Measurements from ENCODE around the gene PML.
"Not testable (repeated sequence)": the region's sequence is repeated elsewhere in the genome, so short reads cannot be mapped to it uniquely, and the experiment has no call there.

Gene PML

GRCh38 chr15:74040109-74040850, 45.8 kb downstream of the PML start:
- no peak for DNase-seq (ENCODE audit: low read depth)

DNA sequence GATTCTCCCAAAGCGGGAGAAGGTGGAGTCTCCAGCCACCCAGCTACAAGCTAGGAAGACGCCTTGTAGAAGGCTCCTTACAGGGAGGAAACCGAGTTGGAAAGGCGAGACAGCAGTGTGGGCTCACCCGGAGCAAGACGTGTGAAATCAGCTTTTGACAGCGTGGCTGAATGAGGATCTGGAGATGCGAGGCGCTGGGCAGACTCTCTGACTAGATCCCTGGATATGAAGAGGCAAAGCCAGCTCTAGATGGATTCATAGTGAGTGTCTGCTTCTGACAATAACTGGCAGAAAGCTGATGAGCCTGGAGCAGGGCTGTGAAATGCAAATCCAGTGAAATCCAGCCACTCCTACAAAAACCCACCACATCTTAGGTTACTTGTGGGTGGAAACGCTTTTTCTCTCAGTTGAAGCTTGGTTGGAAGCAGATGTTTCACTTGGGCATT, 46.8 kb downstream of the PML start:
- no peak for DNase-seq (ENCODE audit: low read depth)

- no peak for DNase-seq (ENCODE audit: low read depth)
Observed at GRCh38 chr15:74041777-74042435, 47.4 kb downstream of the PML start.

GRCh38 chr15:74042603-74043424, 48.3 kb downstream of the PML start:
- no peak for DNase-seq (ENCODE audit: low read depth)

DNA sequence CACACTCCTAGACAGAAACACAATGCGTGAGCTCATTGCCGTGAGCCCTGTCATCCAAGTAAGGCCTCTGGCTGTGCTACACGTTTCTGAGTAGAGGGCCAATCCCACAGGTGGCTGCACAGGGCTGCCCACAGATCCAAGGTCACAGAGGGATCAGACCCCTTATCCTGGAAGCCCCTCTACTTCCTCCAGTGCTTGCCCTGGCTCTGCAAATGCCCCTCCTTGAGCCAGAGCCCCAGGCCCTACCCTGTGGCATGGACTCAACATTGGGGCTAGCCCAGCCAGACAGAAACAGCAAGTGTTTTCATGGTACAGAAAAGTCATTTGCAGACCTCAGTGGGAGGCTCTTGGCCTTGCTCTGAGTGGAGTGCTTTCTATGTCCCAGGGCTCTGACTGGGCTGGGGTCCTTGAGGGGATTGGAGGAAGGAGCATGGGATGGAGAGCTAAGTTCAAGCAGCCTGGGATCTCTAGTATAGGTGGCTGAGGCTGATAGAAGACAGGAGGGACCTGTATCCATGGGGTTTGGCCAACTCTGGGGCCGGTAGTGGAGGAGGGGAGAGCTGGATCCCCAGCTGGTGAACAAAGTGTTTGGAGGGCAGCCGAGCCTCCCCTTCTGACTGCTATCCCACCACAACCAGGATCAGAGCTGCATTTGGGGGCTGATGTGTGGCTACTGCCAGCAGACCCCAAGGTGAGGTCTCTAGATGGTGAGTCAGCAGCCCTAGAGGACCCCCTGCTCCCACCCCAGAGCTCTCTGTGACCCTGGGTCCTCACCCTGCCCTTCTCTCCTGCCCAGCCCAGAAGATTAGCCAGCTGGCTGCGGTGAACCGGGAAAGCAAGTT, 49.1 kb downstream of the PML start:
- DNase-seq (ENCODE audit: low read depth): no peak

DNA sequence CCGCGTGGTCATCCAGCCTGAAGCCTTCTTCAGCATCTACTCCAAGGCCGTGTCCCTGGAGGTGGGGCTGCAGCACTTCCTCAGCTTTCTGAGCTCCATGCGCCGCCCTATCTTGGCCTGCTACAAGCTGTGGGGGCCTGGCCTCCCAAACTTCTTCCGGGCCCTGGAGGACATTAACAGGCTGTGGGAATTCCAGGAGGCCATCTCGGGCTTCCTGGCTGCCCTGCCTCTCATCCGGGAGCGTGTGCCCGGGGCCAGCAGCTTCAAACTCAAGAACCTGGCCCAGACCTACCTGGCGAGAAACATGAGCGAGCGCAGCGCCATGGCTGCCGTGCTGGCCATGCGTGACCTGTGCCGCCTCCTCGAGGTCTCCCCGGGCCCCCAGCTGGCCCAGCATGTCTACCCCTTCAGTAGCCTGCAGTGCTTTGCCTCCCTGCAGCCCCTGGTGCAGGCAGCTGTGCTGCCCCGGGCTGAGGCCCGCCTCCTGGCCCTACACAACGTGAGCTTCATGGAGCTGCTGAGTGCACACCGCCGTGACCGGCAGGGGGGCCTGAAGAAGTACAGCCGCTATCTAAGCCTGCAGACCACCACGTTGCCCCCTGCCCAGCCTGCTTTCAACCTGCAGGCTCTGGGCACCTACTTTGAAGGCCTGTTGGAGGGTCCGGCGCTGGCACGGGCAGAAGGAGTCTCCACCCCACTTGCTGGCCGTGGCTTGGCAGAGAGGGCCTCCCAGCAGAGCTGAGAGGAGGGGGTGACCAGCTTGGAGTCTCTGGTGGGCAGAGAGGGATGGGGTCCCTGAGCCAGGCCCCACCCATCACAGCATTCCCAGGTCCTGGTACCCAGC, 50.0 kb downstream of the PML start:
- no peak for DNase-seq (ENCODE audit: low read depth)

DNA sequence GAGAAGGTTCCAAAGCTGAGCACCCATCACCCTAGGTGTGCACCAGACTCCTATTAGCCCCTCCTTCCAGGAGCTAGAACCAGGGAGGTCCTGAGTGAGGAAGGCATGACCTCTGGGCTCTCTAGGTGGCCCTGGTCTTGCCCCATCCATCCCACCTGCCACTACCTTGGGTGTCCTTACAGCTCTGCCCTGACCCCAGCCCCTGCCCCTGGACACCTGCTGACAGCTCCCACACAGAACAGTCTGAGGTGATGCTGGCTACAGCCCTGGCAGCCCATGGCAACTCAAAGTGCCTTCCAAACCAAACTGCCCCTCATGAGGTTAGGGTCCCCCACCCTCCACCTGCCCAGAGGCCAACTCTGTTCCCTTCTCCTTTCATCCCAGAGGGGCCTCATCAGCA, 50.7 kb downstream of the PML start:
- DNase-seq (ENCODE audit: low read depth): no peak

DNA sequence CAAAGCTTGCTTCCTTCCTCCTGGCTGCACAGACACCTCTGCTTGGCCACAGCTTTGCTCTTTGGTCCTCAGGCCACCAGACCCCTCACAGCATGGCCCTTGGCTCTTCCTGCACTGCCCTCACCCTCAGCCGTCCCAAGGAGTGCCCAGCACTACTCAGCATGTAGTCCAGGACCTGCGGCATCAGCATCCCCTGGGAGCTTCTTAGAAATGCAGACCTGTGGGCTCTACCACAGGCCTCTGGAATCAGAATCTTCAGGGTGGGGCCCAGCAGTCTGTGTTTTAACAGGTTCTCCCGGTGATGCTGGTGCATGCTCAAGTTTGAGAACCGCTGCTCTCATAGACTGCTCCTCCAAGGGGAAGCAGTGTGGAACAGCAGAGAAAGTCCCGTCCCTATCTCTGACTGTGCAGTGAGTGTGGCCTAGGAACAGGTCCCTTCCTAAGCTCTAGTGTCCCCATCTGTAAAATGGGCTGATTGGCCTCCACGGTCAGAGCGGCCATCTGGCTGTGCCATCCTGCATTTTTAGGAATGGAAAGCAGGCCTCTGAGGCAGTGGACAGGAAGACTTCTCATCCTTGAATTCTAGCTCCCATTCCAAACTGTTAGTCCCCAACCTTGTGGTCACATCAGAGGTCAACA, 51.2 kb downstream of the PML start:
- DNase-seq (ENCODE audit: low read depth): no peak

DNA sequence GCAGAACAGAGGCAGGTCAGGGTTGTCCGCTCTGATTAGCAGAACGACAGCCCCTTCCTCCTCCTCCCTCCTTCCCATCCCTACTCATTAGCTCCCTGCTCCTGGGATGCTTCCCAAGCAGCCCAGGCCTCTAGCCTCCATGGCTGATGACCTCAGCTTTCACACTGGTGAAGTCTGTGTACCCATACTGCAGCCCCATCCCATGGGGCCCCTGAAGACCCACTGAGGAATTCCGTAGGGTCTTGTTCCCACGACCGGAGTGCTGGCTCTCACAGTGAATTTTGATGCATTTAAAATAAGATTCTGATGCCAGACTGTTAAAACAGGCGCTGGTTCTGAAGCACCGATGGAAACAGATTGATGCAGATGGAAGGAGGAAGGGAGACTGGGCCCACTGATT, 51.8 kb downstream of the PML start:
- DNase-seq (ENCODE audit: low read depth): no peak

DNA sequence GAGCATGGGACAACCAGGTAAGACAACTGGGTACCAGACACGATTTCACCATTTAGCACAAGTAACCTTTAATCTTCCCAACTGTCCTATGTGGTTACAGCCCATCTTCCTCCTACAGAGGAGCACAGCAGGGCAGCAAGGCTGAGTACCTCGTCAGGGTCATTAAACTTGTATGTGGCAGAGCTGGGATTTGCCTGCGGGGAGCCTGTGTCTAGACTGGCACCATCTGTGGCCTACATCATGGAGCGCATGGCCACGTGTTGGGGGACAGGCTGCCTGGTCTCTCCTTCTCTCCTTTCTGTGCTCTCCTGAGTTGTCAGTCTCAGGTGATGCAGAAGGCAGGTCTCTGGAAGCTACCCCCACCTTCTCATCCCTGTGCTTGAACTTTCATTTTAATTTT, 55.6 kb downstream of the PML start:
- no peak for DNase-seq (ENCODE audit: low read depth)

- no peak for DNase-seq (ENCODE audit: low read depth)
Observed at GRCh38 chr15:74050556-74051234, 56.2 kb downstream of the PML start.

DNA sequence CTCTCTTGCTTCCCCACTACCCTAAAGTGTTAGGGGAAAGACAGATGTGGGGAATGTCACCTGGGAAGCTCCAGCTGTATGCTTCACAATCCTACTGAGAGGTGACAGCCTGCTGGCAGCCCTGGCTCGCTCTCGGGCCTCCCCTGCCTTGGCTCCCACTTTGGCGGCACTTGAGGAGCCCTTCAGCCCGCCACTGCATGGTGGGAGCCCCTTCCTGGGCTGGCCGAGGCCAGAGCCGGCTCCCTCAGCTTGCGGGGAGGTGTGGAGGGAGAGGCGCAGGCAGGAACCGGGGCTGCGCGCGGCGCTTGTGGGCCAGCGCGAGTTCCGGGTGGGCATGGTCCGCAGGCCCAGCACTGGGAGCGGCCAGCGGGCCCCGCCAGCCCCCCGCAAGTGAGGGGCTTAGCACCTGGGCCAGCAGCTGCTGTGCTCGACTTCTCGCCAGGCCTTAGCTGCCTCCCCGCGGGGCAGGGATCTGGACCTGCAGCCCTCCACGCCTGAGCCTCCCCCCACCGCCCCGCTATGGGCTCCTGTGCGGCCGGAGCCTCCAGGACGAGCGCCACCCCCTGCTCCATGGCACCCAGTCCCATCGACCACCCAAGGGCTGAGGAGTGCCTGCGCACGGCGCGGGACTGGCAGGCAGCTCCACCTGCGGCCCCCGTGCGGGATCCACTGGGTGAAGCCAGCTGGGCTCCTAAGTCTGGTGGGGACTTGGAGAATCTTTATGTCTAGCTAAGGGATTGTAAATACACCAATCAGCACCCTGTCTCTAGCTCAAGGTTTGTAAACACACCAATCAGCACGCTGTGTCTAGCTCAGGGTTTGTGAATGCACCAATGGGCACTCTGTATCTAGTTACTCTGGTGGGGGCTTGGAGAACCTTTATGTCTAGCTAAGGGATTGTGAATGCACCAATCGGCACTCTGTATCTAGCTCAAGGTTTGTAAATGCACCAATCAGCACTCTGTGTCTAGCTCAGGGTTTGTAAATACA, 58.0 kb downstream of the PML start:
- not testable (repeated sequence) for DNase-seq (ENCODE audit: low read depth)

DNA sequence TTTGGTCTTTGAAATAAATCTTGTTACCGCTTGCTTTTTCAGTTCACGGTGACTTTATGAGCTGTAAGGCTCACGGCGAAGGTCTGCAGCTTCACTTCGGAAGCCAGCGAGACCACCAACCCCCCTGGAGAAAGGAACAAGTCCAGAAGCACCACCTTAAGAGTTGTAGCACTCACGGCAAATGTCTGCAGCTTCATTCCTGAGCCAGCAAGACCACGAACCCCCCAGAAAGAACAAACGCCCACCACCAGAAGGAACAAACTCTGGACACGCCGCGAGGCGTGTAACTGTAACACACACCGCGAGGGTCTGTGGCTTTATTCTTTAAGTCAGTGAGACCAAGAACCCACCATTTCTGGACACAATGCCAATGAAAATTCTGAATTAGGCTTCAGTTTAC, 59.0 kb downstream of the PML start:
- DNase-seq (ENCODE audit: low read depth): no peak

GRCh38 chr15:74053941-74054529, 59.5 kb downstream of the PML start:
- peak; percentile 45 for DNase-seq (ENCODE audit: low read depth)

DNA sequence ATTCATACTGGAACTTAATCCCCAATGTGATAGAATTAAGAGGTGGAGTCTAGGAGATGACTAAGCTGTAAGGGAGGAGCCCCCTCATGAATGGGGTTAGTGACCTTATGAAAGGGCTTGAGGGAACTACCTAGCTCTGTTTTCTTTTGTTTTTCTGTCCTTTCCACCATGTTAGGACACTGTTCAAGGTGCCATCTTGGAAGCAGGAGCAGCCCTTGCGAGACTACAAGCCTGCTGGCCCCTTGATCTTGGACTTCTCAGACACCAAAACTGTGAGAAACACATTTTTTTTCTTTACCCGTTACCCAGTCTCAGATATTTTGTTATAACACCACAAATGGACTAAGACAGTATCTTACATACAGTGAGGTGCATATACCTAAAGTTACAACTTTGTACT, 61.3 kb downstream of the PML start:
- DNase-seq (ENCODE audit: low read depth): no peak

GRCh38 chr15:74056330-74056729, 61.8 kb downstream of the PML start:
- DNase-seq (ENCODE audit: low read depth): not testable (repeated sequence)

DNA sequence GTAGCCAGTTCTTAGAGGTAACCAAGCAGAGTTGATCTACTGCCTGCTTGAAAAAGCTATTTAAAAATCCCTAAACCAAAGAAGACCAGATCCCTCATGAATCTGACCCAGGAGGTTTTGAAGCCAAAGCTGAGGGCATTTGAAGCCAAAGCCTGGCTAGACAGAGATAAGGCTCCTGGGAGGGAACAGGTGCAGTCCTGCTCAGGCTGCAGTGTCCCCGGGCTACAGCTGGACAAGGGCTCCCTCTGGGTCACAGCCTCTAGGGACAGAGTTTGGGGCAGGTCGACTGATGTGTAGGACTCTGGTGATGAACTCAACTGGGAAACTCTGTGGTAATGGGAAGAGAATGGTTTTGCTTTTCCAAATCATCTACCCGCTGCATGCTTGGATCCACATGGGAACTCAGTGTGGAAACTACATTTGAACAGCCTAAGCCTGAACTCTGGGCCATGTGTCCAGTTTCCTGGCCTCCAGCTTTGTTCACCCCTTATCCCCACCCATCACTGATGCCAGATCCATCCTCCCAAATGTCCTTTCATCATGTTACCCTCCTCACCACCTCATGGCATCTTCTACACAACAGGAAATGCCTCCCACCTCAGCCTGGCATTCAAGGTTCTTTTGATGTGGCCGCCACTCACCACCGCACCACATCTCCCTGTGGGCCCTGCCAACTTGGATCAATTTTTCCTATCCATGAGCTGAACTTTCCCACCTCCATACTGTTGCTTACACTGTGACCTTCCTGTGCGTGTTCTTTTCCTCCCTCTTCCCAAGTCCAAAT, 64.7 kb downstream of the PML start:
- not testable (repeated sequence) for DNase-seq (ENCODE audit: low read depth)

All from activated T-helper 9 cell treated with anti-CD3 and anti-CD28 coated beads, Interleukin-2, amount 50 U/mL, for 16 hours (primary cell).